Measurements from ENCODE around the gene FERMT2.

Gene FERMT2

DNA sequence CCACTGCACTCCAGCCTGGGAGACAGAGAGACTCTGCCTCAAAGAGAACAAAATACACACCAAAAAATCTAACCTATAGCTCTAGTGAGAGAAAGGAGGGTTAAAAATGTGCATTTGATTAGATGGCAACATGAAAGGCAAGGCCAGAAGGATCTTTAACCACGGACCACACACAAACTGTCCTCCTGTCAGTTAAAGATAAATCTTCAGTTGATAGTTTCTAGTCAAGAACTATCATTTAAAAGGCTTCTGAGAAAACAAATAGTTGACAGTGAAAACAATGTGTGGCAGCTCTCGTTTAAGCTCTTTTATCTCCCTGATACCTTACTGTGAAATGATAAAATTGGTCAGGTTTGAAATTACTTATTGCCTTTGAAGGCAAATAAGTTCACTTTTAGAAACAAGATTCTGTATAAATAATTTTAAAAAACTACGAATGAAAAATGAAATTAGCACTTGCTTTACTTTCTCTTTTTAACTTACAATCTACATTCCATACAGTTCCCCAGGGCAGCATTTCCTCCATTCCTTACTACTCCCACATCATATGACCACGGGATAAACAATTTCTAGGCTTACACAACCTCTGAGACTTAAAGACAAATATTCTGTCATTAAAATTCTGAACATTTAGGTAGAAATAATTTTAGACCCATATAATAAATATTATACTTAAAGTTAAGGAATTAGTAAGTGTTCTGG, 88.1 kb downstream of the FERMT2 start:
- no peak for DNase-seq

GRCh38 chr14:52861403-52861802, 89.4 kb downstream of the FERMT2 start:
- DNase-seq, result no peak

- no peak for DNase-seq
Observed at GRCh38 chr14:52860910-52861309, 89.9 kb downstream of the FERMT2 start.

DNA sequence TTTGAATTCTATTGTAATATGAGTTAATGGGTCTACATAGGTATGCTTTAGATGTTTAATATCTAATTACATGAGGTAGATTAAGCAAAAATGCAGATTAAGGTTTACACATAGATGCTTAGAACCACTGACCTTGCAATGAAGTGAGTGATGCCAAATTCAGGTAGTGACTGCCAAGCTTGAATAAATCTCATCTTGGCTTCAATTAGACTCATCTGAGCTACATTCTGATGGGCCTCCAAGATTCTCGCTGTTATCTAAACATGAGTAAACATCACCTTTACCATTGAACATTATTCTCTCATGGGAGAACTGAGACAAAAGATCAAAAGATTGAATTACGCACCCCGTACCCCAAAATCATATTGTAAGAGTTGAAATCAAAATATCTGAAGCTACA, 90.6 kb downstream of the FERMT2 start:
- DNase-seq, result no peak

GRCh38 chr14:52856139-52856538, 94.7 kb downstream of the FERMT2 start:
- DNase-seq, result no peak

DNA sequence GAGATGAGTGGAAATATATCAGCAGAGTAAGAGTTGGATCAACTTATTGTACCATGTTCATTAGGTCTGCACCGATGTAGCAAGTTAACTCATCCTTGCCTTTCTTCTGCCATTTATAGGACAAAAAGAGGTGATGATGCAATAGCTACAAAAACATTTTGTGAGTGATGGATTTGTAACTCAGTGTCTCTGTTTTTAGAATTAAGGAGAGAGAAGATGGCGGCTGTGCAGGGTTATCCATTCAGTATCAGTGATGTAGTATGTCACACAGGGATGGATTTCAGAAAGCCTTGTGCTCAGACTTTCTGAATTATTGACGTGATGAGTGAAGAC, 97.4 kb downstream of the FERMT2 start:
- DNase-seq, result no peak

DNA sequence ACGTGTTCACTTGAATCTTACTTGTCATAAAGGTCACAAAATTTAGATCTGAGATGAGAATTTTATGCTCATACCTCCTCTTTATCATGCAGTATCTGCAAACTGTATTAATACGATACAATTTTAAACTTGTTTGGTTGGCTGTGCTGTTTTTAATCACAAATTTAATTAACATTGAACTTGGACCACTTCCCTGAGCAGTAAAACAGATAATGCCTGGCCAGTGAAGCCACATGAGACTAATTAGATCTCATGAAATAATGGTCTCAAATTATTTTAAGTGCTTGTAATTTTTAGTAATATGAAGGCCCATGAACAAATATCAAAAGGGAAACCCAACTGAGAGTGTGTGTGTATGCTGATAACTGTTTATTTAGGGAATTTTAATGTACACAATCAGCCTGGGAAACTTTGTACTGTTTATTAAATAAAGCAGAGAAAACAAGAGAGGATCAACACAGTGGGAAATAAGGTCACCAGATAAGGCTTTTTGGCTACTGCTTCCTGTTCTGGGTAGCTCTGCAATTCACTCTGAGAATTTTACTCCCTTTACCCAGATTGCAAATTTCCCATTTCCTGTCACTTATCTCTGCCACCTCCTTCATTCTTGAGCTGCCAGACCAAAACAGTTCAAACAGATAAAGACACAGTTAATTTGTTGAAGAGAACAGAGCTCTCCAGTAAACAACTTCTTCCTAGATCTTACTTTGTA, 97.9 kb downstream of the FERMT2 start:
- no peak for DNase-seq

DNA sequence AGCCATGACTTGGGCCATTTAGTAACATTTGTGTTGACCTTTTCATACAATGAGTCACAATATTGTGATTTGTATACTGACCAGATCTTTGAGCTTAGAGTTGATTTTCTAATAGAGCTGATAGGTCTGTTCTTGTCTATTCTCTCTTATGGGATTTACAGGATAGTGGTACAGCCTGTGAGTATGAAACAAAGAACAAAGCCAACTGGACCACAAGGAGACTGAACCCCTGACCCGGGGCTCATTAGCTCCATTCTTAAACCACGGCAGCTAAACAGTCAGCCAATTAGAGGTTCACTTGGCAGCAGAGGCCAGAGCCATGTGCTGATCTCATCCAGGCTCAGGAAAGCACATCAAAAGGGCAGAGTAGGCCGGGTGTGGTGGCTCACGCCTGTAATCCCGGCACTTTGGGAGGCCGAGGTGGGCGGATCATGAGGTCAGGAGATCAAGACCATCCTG, 100.4 kb downstream of the FERMT2 start:
- no peak for DNase-seq

GRCh38 chr14:52848626-52849025, 102.2 kb downstream of the FERMT2 start:
- no peak for DNase-seq

GRCh38 chr14:52846591-52846990, 104.3 kb downstream of the FERMT2 start:
- no peak for DNase-seq

DNA sequence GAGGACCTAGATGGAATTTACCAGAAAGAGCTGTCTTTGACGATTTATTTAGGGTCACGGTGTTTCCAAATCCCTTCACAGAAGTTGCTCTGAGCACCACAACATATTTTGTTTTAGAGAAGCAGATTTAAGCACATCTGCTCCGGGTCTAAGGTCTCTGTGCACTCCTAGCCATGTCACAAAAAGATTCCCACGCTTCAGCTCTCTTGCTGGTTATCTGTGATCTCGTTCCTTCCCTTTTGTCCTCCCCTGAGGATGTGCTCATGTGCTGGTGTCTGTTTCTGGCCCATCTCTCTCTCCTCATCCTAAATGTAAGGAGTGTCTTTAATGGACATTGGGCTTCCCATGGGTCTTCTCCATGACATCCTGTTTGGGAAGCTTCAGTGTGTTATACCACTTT, 105.8 kb downstream of the FERMT2 start:
- no peak for DNase-seq

- no peak for DNase-seq
Observed at GRCh38 chr14:52844262-52845060, 106.4 kb downstream of the FERMT2 start.

DNA sequence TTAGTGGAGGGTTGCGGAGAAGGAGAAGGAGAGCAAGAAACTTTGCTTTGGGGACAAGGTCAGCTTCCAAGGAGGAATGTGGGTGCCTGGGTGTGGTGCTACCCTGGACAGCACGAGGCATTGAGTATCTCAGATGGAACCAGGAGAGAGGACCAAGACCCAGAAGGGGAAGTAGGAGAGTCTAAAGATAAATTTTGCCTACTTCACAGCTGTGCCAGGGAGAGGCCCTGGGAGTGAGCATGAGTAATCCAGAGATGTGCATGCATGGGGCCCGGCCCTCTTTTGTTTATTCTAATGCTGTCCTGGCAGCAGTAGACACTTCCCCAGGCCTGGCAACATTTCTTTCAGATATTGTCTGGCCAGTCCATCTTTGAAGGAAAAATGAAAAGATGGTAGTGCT, 110.0 kb downstream of the FERMT2 start:
- no peak for DNase-seq

DNA sequence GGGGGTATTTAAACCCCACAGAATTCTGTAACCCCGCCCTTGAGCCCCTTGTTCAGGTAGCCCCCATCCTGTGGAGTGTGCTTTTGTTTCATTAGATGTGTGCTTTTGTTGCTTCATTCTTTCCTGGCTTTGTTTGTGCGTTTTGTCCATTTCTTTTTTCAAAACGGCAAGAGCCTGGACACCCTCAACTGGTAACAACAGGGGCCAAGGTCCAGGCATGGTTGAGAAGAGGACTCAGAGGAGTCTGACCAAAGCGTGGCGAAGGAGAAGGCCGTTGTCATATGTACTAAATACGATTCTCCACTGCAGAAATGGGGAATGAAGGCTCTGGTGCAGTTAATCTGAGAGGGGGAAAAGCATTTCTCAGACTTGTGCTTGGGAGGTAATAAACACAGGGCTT, 113.4 kb downstream of the FERMT2 start:
- no peak for DNase-seq

- DNase-seq, result no peak
Observed at GRCh38 chr14:52836063-52836462, 114.8 kb downstream of the FERMT2 start.

DNA sequence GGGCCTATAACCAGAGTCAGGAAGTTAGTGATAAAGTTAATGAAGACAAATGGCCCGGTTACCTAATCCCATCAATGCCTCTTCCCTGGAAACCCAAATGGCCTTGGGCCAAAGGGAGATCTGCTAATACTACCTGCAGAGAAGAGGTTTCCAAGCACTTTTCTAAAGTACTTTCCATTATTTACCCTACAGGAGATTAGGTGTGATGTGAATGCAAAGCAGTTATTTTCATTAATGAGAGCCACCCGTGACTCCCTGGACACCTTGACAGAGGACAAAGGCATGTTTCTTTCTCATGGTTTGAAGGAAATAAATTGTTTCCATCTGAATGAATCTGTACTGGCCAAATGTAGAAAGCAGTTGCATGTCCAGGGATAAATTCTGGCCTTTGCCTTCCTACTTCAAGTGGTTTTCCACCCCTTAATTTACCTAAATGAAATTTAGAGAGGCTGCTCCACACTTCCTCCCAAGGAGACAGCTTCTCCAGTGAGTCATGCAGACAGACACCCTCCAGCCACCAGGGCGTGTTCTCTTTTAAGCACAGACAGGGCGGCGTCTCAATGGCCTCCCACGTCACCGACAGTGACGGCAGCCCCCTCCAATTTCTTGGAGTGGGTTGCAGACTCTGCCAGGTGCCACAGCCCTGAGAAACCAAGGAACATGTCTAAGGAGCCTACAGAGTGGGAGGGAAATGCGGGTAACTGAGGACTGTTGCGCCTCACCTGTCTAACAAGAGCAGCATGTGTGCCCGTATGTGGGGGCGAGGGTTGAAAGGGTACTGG, 115.5 kb downstream of the FERMT2 start:
- DNase-seq, result peak; percentile 29

DNA sequence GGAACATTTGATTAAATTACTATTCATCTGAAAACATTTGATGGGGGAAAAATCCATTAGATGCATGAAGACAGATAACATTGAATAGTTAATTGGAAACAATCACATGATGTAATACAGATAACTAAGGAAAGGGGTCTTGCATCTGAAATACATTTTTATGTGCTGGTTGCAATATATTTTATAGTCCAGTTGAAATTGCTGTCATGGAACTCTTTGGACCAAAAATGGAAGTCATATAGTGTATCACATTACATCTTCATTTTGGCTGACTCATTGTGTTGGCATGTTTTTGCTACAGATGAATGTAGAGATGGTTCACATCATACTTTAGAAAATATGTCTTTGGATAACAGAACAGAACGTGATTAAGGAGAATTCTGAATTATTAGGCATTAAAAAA, 116.4 kb downstream of the FERMT2 start:
- DNase-seq, result no peak

- DNase-seq, result no peak
Observed at GRCh38 chr14:52833891-52834290, 117.0 kb downstream of the FERMT2 start.

DNA sequence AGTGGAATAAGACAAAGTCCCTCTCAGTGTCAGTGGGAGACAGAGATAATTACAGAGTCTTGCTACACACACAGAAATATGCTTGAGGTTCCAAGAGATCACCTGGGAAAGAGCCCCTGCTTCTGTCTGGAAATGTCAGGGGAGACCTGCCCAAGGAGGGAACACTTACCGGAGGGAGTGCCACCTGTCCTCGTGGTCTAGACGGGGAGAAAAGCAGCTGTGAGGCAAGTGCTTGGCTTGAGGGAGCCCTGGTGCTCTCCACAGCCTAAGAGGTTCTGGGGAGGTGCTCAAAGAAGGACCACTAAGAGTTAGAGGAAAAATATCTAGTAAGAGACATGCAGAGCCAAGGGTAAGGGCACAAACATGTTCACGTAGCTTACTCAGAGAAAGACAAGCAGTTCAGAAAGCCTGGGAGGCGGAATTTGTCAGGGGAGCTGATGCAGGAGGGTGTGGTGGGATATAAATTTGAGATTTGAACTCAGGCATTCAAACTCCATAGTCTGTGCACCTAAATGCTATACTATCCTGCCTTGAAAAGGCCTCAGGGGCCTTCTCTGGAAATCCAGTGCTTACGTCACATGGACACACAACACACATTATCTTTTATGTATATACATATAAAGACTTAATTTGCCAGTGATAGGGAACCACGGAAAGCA, 121.2 kb downstream of the FERMT2 start:
- no peak for DNase-seq

DNA sequence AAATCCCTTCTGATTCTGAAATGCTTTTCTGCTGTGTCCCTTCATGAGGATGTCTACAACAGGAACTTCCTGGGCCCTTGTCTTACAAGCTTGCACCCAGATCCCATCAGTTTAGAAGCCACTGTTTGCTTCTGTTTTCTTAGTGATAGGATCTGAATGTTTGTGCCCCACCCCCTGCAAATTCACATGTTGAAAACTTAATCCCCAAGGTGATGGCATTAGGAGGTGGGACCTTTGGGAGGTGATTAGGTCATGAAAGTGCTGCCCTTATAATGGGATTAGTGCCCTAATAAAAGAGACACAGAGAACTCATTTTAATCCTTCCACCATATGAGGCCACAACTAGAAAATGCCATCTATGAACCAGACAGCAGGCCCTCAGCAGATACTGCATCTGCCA, 123.4 kb downstream of the FERMT2 start:
- no peak for DNase-seq

DNA sequence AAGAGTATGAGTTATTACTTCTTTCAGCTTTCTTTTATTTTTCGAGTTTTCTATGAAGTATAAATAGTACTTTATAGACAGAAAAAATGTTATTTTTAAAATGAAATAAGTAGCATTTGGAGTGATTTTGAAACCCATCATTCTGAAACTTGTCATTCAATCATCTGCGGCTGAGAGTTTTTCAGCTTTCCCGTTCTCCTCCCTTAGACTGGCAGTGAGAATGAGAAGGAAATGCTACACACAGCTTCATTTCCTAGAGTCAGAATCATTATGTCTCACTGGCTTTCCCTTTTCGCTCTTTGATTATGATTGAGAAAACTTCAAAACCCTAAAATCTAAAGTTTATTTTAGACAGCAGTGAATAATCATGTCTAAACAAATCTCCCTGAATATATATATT, 125.8 kb downstream of the FERMT2 start:
- no peak for DNase-seq

DNA sequence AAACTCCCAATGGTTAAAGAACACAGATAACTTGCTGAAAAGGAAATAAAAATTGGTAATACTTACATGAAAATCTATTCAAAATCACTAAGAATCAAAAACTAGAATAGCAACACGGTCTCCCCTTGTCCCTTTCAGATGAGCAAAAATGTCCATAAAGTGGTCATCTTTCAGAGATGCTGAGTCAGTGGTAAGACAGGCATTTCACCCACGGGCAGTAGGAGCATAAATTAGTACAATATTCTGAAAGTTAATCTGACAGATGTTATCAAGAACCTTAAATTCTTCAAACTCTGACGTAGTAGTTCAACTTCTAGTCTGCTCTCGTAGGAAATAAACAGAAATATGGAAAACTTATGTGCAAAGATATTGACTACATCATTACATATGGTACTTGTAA, 126.4 kb downstream of the FERMT2 start:
- DNase-seq, result no peak

DNA sequence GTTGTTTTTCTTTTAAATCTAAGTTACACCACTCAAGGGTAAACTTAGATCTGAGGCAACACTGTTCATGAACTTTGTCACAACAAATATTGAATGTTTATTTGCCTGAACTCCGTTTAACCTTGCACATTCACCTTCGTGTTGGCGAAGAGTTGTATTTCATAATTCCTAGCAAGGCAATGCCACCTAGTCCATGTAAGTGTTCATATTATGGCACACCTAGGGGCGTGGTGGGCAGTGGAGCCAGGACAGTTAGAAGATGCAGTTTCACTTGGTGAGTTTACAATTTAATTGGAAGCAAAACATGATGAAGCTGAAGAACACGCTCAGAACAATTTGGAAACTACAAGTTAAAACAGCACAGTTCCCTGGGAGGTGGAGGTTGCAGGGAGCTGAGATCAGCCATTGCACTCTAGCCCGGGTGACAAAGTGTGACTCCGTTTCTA, 129.0 kb downstream of the FERMT2 start:
- DNase-seq, result no peak

Measured in NCI-H2029 (cell line).